Smooth muscle cell (in vitro differentiated cells): ENCODE data around the gene SRSF10. TPM values are rescaled to one million over a fixed set of nuclear protein-coding genes. Genes with fewer than 3 reads are reported as not detected.

ENCODE experiments used
- DNase-seq: peaks from one replicate; lab custom pipeline; 2025; ENCODE audit not compliant: unreplicated experiment; lab: John Stamatoyannopoulos, UW
- H2AFZ ChIP-seq: fragments of 200-600 bp; sonication (generic); 2 replicates; pipeline ENCODE4 v1.6.0; 2016; ENCODE audit warnings: antibody characterized with exemption, low read depth, mild to moderate bottlenecking
- H3F3A ChIP-seq: fragments of 200-600 bp; sonication (generic); 2 replicates; pipeline ENCODE4 v1.6.0; 2017; ENCODE audit warnings: antibody characterized with exemption, low read depth
- H3K27ac ChIP-seq: fragments of 200-600 bp; sonication (generic); 2 replicates; pipeline ENCODE4 v1.5.1; 2016; ENCODE audit warnings: low read depth, mild to moderate bottlenecking
- H3K27me3 ChIP-seq: fragments of 200-600 bp; sonication (generic); 2 replicates; pipeline ENCODE4 v1.6.1; 2016; ENCODE audit warnings: low read depth, mild to moderate bottlenecking
- H3K36me3 ChIP-seq: fragments of 200-600 bp; sonication (generic); 2 replicates; pipeline ENCODE4 v1.5.1; 2016; ENCODE audit warnings: low read depth
- H3K4me1 ChIP-seq: fragments of 200-600 bp; sonication (generic); 2 replicates; pipeline ENCODE4 v1.5.1; 2016; ENCODE audit warnings: low read depth
- H3K4me2 ChIP-seq: fragments of 200-600 bp; sonication (generic); 2 replicates; pipeline ENCODE4 v1.6.0; 2016; ENCODE audit warnings: mild to moderate bottlenecking
- H3K4me3 ChIP-seq: fragments of 200-600 bp; sonication (generic); 2 replicates; pipeline ENCODE4 v1.5.1; 2016; ENCODE audit warnings: mild to moderate bottlenecking
- H3K79me2 ChIP-seq: fragments of 200-600 bp; sonication (generic); 2 replicates; pipeline ENCODE4 v1.6.0; 2016; ENCODE audit warnings: low read depth, mild to moderate bottlenecking
- H3K9ac ChIP-seq: fragments of 200-600 bp; sonication (generic); 2 replicates; pipeline ENCODE4 v1.6.0; 2016; ENCODE audit warnings: low read depth
- H3K9me3 ChIP-seq: fragments of 200-600 bp; sonication (generic); replicated peaks from 2 replicates; pipeline ENCODE4 v1.5.1; 2016; ENCODE audit warnings: low read depth
- H4K20me1 ChIP-seq: fragments of 200-600 bp; sonication (generic); 2 replicates; pipeline ENCODE4 v1.6.0; 2016; ENCODE audit warnings: low read depth
- WGBS: methylation state at CpG from one replicate; pipeline ENCODE4 v1.1.7; 2016; ENCODE audit warnings: low lambda C conversion rate; 5-methylcytosine and 5-hydroxymethylcytosine counted together
- polyA plus RNA-seq: library from polyadenylated mRNA; unstranded; fragments of >200 nt; fragmentation: Nextera tagmentation; extraction: Ambion mirVana; gene quantifications from 2 replicates; pipeline ENCODE4 v1.2.1, GENCODE V29; 2016
- total RNA-seq: library from RNA; depleted of rRNA; stranded (reverse); fragments of >200 nt; gene quantifications from 2 replicates; pipeline ENCODE4 v1.2.3, GENCODE V29; 2014
- TF ChIP-seq, protein P1 (sequence below): fragments of 200-600 bp; sonication (generic); IDR thresholded peaks from 2 replicates; pipeline ENCODE4 v1.5.1; 2017; ENCODE audit warnings: borderline replicate concordance, mild to moderate bottlenecking, antibody characterized with exemption; ENCODE audit not compliant: insufficient read depth, poor library complexity, severe bottlenecking

Gene SRSF10
- total and polyA plus RNA-seq, 2 experiments from 2014 or later: 87.1 to 93.7 TPM

DNA sequence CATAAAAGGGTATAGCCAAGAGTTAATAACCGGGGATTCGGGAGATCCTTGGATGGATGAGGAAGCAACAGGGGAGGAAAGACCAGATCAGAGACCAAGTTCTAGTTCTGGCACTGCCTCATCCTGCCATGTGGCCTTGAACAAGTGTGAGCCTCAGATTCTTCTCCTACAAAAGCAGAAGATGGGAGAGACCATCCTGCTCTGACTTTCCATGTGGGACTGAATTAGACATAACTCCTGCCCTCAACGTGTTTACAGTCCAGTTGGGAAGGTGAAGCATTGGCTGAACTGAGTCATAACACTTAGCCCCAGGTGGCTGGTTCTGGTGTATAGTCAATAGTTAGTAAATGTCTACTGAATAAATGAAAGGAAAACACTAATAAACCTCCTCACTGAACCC lies 54.8 kb downstream of the SRSF10 start:
- H3K4me1 ChIP-seq: no peaks in the 10 kb centered on the region
- no peaks in the 10 kb centered on the region for H3K36me3 ChIP-seq
- DNase-seq: no peak
- no peak overlapping the region for H3K9ac ChIP-seq
- no peaks in the 10 kb centered on the region for H3K9me3 ChIP-seq
- no peaks in the 10 kb centered on the region for H3F3A ChIP-seq
- no peak overlapping the region for H3K4me2 ChIP-seq
- H2AFZ ChIP-seq: no peak overlapping the region
- H3K27me3 ChIP-seq: no peaks in the 10 kb centered on the region
- no peak overlapping the region for H3K27ac ChIP-seq
- no peaks in the 10 kb centered on the region for H4K20me1 ChIP-seq
- no peaks in the 10 kb centered on the region for H3K79me2 ChIP-seq
- TF ChIP-seq, protein P1, sequence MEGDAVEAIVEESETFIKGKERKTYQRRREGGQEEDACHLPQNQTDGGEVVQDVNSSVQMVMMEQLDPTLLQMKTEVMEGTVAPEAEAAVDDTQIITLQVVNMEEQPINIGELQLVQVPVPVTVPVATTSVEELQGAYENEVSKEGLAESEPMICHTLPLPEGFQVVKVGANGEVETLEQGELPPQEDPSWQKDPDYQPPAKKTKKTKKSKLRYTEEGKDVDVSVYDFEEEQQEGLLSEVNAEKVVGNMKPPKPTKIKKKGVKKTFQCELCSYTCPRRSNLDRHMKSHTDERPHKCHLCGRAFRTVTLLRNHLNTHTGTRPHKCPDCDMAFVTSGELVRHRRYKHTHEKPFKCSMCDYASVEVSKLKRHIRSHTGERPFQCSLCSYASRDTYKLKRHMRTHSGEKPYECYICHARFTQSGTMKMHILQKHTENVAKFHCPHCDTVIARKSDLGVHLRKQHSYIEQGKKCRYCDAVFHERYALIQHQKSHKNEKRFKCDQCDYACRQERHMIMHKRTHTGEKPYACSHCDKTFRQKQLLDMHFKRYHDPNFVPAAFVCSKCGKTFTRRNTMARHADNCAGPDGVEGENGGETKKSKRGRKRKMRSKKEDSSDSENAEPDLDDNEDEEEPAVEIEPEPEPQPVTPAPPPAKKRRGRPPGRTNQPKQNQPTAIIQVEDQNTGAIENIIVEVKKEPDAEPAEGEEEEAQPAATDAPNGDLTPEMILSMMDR: no peak
- 89% methylated on average over 3 of the region's 3 CpGs for WGBS
- no peak overlapping the region for H3K4me3 ChIP-seq

DNA sequence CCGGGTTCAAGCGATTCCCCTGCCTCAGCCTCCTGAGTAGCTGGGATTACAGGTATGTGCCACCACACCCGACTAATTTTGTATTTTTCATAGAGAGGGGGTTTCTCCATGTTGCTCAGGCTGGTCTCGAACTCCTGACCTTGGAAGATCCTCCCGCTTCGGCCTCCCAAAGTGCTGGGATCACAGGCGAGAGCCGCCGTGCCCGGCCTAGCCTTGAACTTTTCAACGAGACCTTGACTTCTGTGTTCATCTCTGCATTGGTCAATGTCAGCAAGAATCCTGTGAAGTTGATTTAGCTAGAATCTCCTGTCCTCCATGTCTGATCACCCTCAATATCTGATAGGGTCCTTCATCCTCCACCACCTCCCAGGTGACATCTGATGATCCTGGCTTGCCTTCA lies 55.5 kb downstream of the SRSF10 start:
- Histone ChIP-seq H3K27ac (no peak overlapping the region), H3K79me2 (no peaks in the 10 kb centered on the region), H3K4me2 (no peak overlapping the region), H4K20me1 (no peaks in the 10 kb centered on the region), H3K9ac (no peak overlapping the region), H2AFZ (no peak overlapping the region), H3K4me1 (no peaks in the 10 kb centered on the region), H3F3A (no peaks in the 10 kb centered on the region), H3K9me3 (no peaks in the 10 kb centered on the region), H3K36me3 (no peaks in the 10 kb centered on the region), H3K27me3 (no peaks in the 10 kb centered on the region), H3K4me3 (no peak overlapping the region)
- DNase-seq: no peak
- WGBS: 91% methylated on average over 11 of the region's 11 CpGs
- TF ChIP-seq, protein P1: no peak

DNA sequence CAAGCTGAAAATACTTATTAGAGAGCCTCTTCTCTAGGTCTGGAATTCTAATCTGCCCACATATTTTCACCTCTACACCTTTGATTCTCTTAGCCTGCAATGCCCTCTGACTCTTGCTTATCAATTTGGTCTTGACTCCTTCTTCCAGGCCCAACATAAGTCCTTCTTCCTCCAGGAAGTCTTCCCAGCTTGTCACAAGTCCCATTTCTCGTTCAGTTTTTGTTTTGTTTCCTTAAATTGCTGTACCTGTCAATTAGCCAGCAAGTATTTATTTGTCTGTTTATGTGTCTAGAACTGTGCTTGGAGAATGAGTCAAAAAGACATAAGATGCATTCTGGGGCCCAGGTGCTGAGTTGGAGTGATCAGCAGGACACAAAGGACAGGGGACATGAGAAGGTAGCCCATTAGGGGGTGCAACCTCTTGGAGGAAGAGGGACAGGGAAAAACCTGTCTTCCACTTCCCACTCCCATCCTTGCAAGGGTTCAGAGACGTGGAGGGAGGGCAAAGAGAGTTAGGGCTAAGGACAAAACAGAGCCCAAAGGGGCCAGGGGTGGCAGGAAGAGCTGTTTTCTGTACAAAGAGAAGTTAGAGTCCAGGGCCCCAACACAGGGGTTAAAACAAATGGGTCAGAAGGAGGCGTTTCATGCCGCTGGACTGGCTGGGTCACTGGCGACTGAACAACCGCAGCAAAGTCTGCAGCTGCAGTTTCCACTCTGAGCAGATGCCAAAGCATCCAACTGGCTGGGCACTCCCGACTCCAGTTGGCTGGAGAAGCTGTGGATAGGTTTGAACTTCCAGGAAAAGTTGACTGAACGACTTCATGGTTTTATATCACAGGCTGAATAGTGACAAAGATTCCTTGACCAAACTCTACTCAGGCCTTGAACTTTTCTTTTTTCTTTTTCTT lies 56.3 kb downstream of the SRSF10 start:
- Histone ChIP-seq H3K27ac (no peak overlapping the region), H3F3A (no peaks in the 10 kb centered on the region), H3K9me3 (no peaks in the 10 kb centered on the region), H3K4me3 (no peak overlapping the region), H3K36me3 (no peaks in the 10 kb centered on the region), H2AFZ (no peak overlapping the region), H3K9ac (no peak overlapping the region), H3K79me2 (no peaks in the 10 kb centered on the region), H3K4me2 (no peak overlapping the region), H3K27me3 (no peaks in the 10 kb centered on the region), H4K20me1 (no peaks in the 10 kb centered on the region), H3K4me1 (no peaks in the 10 kb centered on the region)
- 88% methylated on average over 8 of the region's 8 CpGs for WGBS
- TF ChIP-seq, protein P1: no peak
- no peak for DNase-seq
